ELR (cell line): ENCODE results near the gene STRN3.

Source experiments
- DNase-seq: peaks from one replicate; pipeline ENCODE4 v3.0.0-alpha.2; 2015; ENCODE audit warnings: low read depth

The STRN3 gene

GRCh38 chr14:30872602-30873001 lies 153.6 kb downstream of the STRN3 start:
- DNase-seq = no peak

- DNase-seq = no peak
Measured at GRCh38 chr14:30869551-30870155, 156.5 kb downstream of the STRN3 start.

- no peak for DNase-seq
Measured at GRCh38 chr14:30868736-30869135, 157.4 kb downstream of the STRN3 start.

GRCh38 chr14:30864934-30865333 lies 161.2 kb downstream of the STRN3 start:
- DNase-seq = no peak

GRCh38 chr14:30861200-30861599 lies 165.0 kb downstream of the STRN3 start:
- DNase-seq = no peak

- no peak for DNase-seq
Measured at GRCh38 chr14:30855345-30856037, 170.7 kb downstream of the STRN3 start.

- no peak for DNase-seq
Measured at GRCh38 chr14:30854492-30854891, 171.7 kb downstream of the STRN3 start.

GRCh38 chr14:30853946-30854345 lies 172.2 kb downstream of the STRN3 start:
- no peak for DNase-seq

- DNase-seq = no peak
Measured at GRCh38 chr14:30849983-30850382, 176.2 kb downstream of the STRN3 start.

GRCh38 chr14:30849354-30849753 lies 176.8 kb downstream of the STRN3 start:
- DNase-seq = no peak

- no peak for DNase-seq
Measured at GRCh38 chr14:30848449-30849240, 177.5 kb downstream of the STRN3 start.
